ENCODE results near the gene DUSP9.

The DUSP9 gene

GRCh38 chrX:153600032-153600373, 47.0 kb upstream of the DUSP9 start:
- no peak for TF ChIP-seq CTCF (IDR thresholded peaks at IDR 0.05; ENCODE audit: insufficient read depth, low read length)
- peak; percentile 43 for TF ChIP-seq GABPA (IDR thresholded peaks at IDR 0.05; ENCODE audit: low read depth)
- DNase-seq (ENCODE audit: low read depth in 1 of 2, low spot score in 1 of 2) = peak in 1 of 2 experiments; percentile 29

GRCh38 chrX:153600921-153601320, 46.1 kb upstream of the DUSP9 start:
- H3K27me3 ChIP-seq (ENCODE audit: insufficient read depth, poor library complexity, severe bottlenecking) = no peaks in the 10 kb centered on the region
- TF ChIP-seq CTCF (IDR thresholded peaks at IDR 0.05; ENCODE audit: insufficient read depth, low read length) (no peak), SPI1 (IDR thresholded peaks at IDR 0.05; ENCODE audit: borderline replicate concordance, low read depth) (no peak), REST (IDR thresholded peaks at IDR 0.05; ENCODE audit: insufficient replicate concordance, low read depth) (no peak), GABPA (IDR thresholded peaks at IDR 0.05; ENCODE audit: low read depth) (no peak), POLR2AphosphoS5 (IDR thresholded peaks at IDR 0.05; ENCODE audit: low read depth) (no peak)
- no peak overlapping the region for H3K27ac ChIP-seq (replicated peaks)
- H3K4me3 ChIP-seq (replicated peaks; ENCODE audit: insufficient read depth, low read length) = no peak overlapping the region
- no peak for DNase-seq (ENCODE audit: low read depth in 1 of 2, low spot score in 1 of 2)

More at GRCh38 chrX:153600032-153600373, 47.0 kb upstream of the DUSP9 start:
- Histone ChIP-seq H3K27me3 (ENCODE audit: insufficient read depth, poor library complexity, severe bottlenecking) (no peaks in the 10 kb centered on the region), H3K27ac (replicated peaks) (no peak overlapping the region), H3K4me3 (replicated peaks; ENCODE audit: insufficient read depth, low read length) (peak overlapping the region; percentile 61)

- H3K27ac ChIP-seq (replicated peaks) = no peak overlapping the region
- TF ChIP-seq GABPA (IDR thresholded peaks at IDR 0.05; ENCODE audit: low read depth) (no peak), CTCF (IDR thresholded peaks at IDR 0.05; ENCODE audit: insufficient read depth, low read length) (no peak), SPI1 (IDR thresholded peaks at IDR 0.05; ENCODE audit: borderline replicate concordance, low read depth) (no peak), REST (IDR thresholded peaks at IDR 0.05; ENCODE audit: insufficient replicate concordance, low read depth) (no peak), POLR2AphosphoS5 (IDR thresholded peaks at IDR 0.05; ENCODE audit: low read depth) (no peak)
- no peak for DNase-seq (ENCODE audit: low read depth in 1 of 2, low spot score in 1 of 2)
- no peak overlapping the region for H3K4me3 ChIP-seq (replicated peaks; ENCODE audit: insufficient read depth, low read length)
- H3K27me3 ChIP-seq (ENCODE audit: insufficient read depth, poor library complexity, severe bottlenecking) = no peaks in the 10 kb centered on the region
Observed at GRCh38 chrX:153601511-153602110, 45.4 kb upstream of the DUSP9 start.

GRCh38 chrX:153602601-153603000, 44.4 kb upstream of the DUSP9 start:
- Histone ChIP-seq H3K27me3 (ENCODE audit: insufficient read depth, poor library complexity, severe bottlenecking) (no peaks in the 10 kb centered on the region), H3K4me3 (replicated peaks; ENCODE audit: insufficient read depth, low read length) (no peak overlapping the region), H3K27ac (replicated peaks) (no peak overlapping the region)
- TF ChIP-seq REST (IDR thresholded peaks at IDR 0.05; ENCODE audit: insufficient replicate concordance, low read depth) (no peak), CTCF (IDR thresholded peaks at IDR 0.05; ENCODE audit: insufficient read depth, low read length) (no peak), GABPA (IDR thresholded peaks at IDR 0.05; ENCODE audit: low read depth) (no peak), POLR2AphosphoS5 (IDR thresholded peaks at IDR 0.05; ENCODE audit: low read depth) (no peak), SPI1 (IDR thresholded peaks at IDR 0.05; ENCODE audit: borderline replicate concordance, low read depth) (no peak)
- DNase-seq (ENCODE audit: low read depth in 1 of 2, low spot score in 1 of 2) = no peak

All from HL-60 (cell line).